Caco-2 (cell line): ENCODE data around the gene CTIF. TPM values are rescaled to one million over a fixed set of nuclear protein-coding genes. Genes with fewer than 3 reads are reported as not detected.

Experiments
- BruUV-seq: library from RNA; stranded (reverse); fragments of 400-500 nt; replicated peaks from 2 replicates; lab custom pipeline; 2021; lab: Mats Ljungman, UMichigan
- CTCF ChIA-PET: fragments of 300-600 bp; sonication (Branson Sonifier 250); formaldehyde crosslinking; loops from one replicate; lab custom pipeline; 2022; ENCODE audit warnings: antibody characterized with exemption; lab: Charles Lee
- POLR2A ChIA-PET: fragments of 300-600 bp; sonication (Branson Sonifier 250); formaldehyde crosslinking; loops from one replicate; lab custom pipeline; 2022; ENCODE audit warnings: antibody characterized with exemption; lab: Charles Lee
- DNase-seq, 2 experiments: peaks; one replicate each; pipeline versions ENCODE4 v3.0.0 to v3.0.0-alpha.2; 2020 to 2022
- H3K27me3 ChIP-seq: replicated peaks from 2 replicates; pipeline ENCODE4 v1.6.0; 2011; ENCODE audit warnings: low read length; ENCODE audit not compliant: control insufficient read depth, insufficient read depth
- H3K36me3 ChIP-seq: 2 replicates; pipeline ENCODE4 v1.5.1; 2011; ENCODE audit warnings: low read length; ENCODE audit not compliant: control insufficient read depth, insufficient read depth
- H3K4me1 ChIP-seq: fragments of 250-450 bp; sonication (Bioruptor Pico); 2 replicates; pipeline ENCODE4 v1.5.1; 2020; ENCODE audit warnings: mild to moderate bottlenecking
- H3K4me3 ChIP-seq: 2 replicates; pipeline ENCODE4 v1.5.1; 2011; ENCODE audit warnings: low read depth, mild to moderate bottlenecking, control low read depth, low read length
- H3K9me3 ChIP-seq: fragments of 250-450 bp; sonication (Bioruptor Pico); 2 replicates; pipeline ENCODE4 v1.5.1; 2020; ENCODE audit warnings: mild to moderate bottlenecking, moderate library complexity
- H3K27ac Mint-ChIP-seq: one replicate; pipeline ENCODE4 v1.8.0; 2022; ENCODE audit warnings: mixed read lengths; ENCODE audit not compliant: unreplicated experiment
- H3K27me3 Mint-ChIP-seq: one replicate; pipeline ENCODE4 v1.8.0; 2022; ENCODE audit warnings: mixed read lengths; ENCODE audit not compliant: insufficient read depth, unreplicated experiment
- H3K36me3 Mint-ChIP-seq: one replicate; pipeline ENCODE4 v1.8.0; 2022; ENCODE audit warnings: mild to moderate bottlenecking, mixed read lengths; ENCODE audit not compliant: insufficient read depth, unreplicated experiment
- H3K4me1 Mint-ChIP-seq: one replicate; pipeline ENCODE4 v1.8.0; 2022; ENCODE audit warnings: low read depth, mixed read lengths; ENCODE audit not compliant: unreplicated experiment
- H3K4me3 Mint-ChIP-seq: one replicate; pipeline ENCODE4 v1.8.0; 2022; ENCODE audit warnings: mild to moderate bottlenecking, moderate library complexity, mixed read lengths; ENCODE audit not compliant: unreplicated experiment
- H3K9me3 Mint-ChIP-seq: one replicate; pipeline ENCODE4 v1.8.0; 2022; ENCODE audit warnings: mixed read lengths; ENCODE audit not compliant: unreplicated experiment
- CTCF ChIP-seq, 2 experiments: fragments of 200-600 bp in 1 of 2; IDR thresholded peaks; 1 replicate in 1 of 2; 2 replicates in 1 of 2; pipeline versions ENCODE4 v1.5.1 to v1.8.0; 2011 to 2022; ENCODE audit warnings: antibody characterized with exemption in 1 of 2, control low read depth in 1 of 2, inconsistent platforms in 1 of 2, low read depth in 1 of 2, low read length in 1 of 2, mild to moderate bottlenecking in 1 of 2, moderate library complexity in 1 of 2; ENCODE audit not compliant: insufficient read depth in 1 of 2, severe bottlenecking in 1 of 2, unreplicated experiment in 1 of 2
- intact Hi-C: fragments of 100-400 bp; cut with micrococcal nuclease; formaldehyde crosslinking; loops from one replicate; pipeline ENCODE4 v1.10.0; 2022; ENCODE audit not compliant: unreplicated experiment
- total RNA-seq: library from RNA; stranded (reverse); gene quantifications from 2 replicates; pipeline ENCODE4 v1.2.3, GENCODE V29; 2022

CTIF gene
- total RNA-seq, 1 experiment from 2014 or later, result 19.9 TPM

- no peak overlapping the region for H3K4me3 Mint-ChIP-seq
- intact Hi-C loops, result no loop called here
- no peak overlapping the region for H3K27ac Mint-ChIP-seq
- no peaks in the 10 kb centered on the region for H3K9me3 ChIP-seq
- H3K9me3 Mint-ChIP-seq, result no peaks in the 10 kb centered on the region
- no peaks in the 10 kb centered on the region for H3K36me3 Mint-ChIP-seq
- H3K27me3 Mint-ChIP-seq, result no peaks in the 10 kb centered on the region
- no peaks in the 10 kb centered on the region for H3K36me3 ChIP-seq
- ChIA-PET CTCF (no interaction called here), POLR2A (no interaction called here)
- no peaks in the 10 kb centered on the region for H3K4me1 Mint-ChIP-seq
- no peak for DNase-seq
- TF ChIP-seq CTCF (IDR thresholded peaks at IDR 0.05; ENCODE audit: insufficient read depth in 1 of 2, low read depth in 1 of 2, low read length in 1 of 2, severe bottlenecking in 1 of 2, unreplicated experiment in 1 of 2), result no peak
- H3K27me3 ChIP-seq, result no peaks in the 10 kb centered on the region
- H3K4me3 ChIP-seq, result no peak overlapping the region
- H3K4me1 ChIP-seq, result no peaks in the 10 kb centered on the region
- BruUV-seq, result no TSS peak
These were observed 37.0 kb downstream of the CTIF start for GRCh38 chr18:48575658-48576456.

GRCh38 chr18:48576457-48576771 is 37.6 kb downstream of the CTIF start:
- POLR2A ChIA-PET, result no interaction called here
- DNase-seq, result no peak
- Histone ChIP-seq H3K9me3 (no peaks in the 10 kb centered on the region), H3K36me3 (no peaks in the 10 kb centered on the region), H3K4me1 (no peaks in the 10 kb centered on the region), H3K27me3 (no peaks in the 10 kb centered on the region), H3K4me3 (no peak overlapping the region)
- Mint-ChIP-seq H3K27ac (peak overlapping the region; percentile 25), H3K4me3 (no peak overlapping the region), H3K36me3 (no peaks in the 10 kb centered on the region), H3K9me3 (no peaks in the 10 kb centered on the region), H3K27me3 (no peaks in the 10 kb centered on the region), H3K4me1 (no peaks in the 10 kb centered on the region)
- no TSS peak for BruUV-seq
- intact Hi-C loops, result no loop called here
- TF ChIP-seq CTCF (IDR thresholded peaks at IDR 0.05; ENCODE audit: insufficient read depth in 1 of 2, low read depth in 1 of 2, low read length in 1 of 2, severe bottlenecking in 1 of 2, unreplicated experiment in 1 of 2), result no peak
- CTCF ChIA-PET, result no interaction called here

GRCh38 chr18:48577478-48578190 is 38.8 kb downstream of the CTIF start:
- Mint-ChIP-seq H3K27ac (no peak overlapping the region), H3K36me3 (no peaks in the 10 kb centered on the region), H3K4me1 (no peaks in the 10 kb centered on the region), H3K4me3 (no peak overlapping the region), H3K27me3 (no peaks in the 10 kb centered on the region), H3K9me3 (no peaks in the 10 kb centered on the region)
- Histone ChIP-seq H3K4me3 (no peak overlapping the region), H3K36me3 (no peaks in the 10 kb centered on the region), H3K9me3 (no peaks in the 10 kb centered on the region), H3K4me1 (no peaks in the 10 kb centered on the region), H3K27me3 (no peaks in the 10 kb centered on the region)
- no peak for TF ChIP-seq CTCF (IDR thresholded peaks at IDR 0.05; ENCODE audit: insufficient read depth in 1 of 2, low read depth in 1 of 2, low read length in 1 of 2, severe bottlenecking in 1 of 2, unreplicated experiment in 1 of 2)
- ChIA-PET POLR2A (no interaction called here), CTCF (no interaction called here)
- no TSS peak for BruUV-seq
- intact Hi-C loops, result no loop called here
- DNase-seq, result no peak
